Activated B cell treated with CpG ODN at 0.5 μM for 24 hours (primary cell): ENCODE data around the gene MIB2. TPM values are rescaled to one million over a fixed set of nuclear protein-coding genes. Genes with fewer than 3 reads are reported as not detected.
"Not testable (repeated sequence)": the region's sequence is repeated elsewhere in the genome, so short reads cannot be mapped to it uniquely, and the experiment has no call there.

Experiments
- ATAC-seq: fragments of 200-7000 bp; cut with Tn5 transposase; one replicate; pipeline ENCODE4 v1.10.0; 2021; ENCODE audit warnings: low read depth, mild to moderate bottlenecking, moderate library complexity
- CTCF ChIA-PET: fragments of 350-600 bp; sonication (Branson Sonifier 250); formaldehyde crosslinking; loops from one replicate; lab custom pipeline; 2021; ENCODE audit warnings: antibody characterized with exemption; lab: Charles Lee
- POLR2A ChIA-PET: fragments of 350-600 bp; sonication (Branson Sonifier 250); formaldehyde crosslinking; loops from one replicate; lab custom pipeline; 2021; ENCODE audit warnings: antibody characterized with exemption; lab: Charles Lee
- DNase-seq: peaks from one replicate; pipeline ENCODE4 v3.0.0; 2022
- H3K27ac Mint-ChIP-seq: one replicate; pipeline ENCODE4 v1.8.0; 2020; ENCODE audit warnings: mixed read lengths
- H3K27me3 Mint-ChIP-seq: one replicate; pipeline ENCODE4 v1.8.0; 2021; ENCODE audit warnings: mixed read lengths
- H3K36me3 Mint-ChIP-seq: one replicate; pipeline ENCODE4 v1.8.0; 2021; ENCODE audit warnings: low read depth, mixed read lengths
- H3K4me1 Mint-ChIP-seq: one replicate; pipeline ENCODE4 v1.8.0; 2021; ENCODE audit warnings: mixed read lengths
- H3K4me3 Mint-ChIP-seq: one replicate; pipeline ENCODE4 v1.8.0; 2020; ENCODE audit warnings: mild to moderate bottlenecking, mixed read lengths
- H3K9me3 Mint-ChIP-seq: one replicate; pipeline ENCODE4 v1.8.0; 2020; ENCODE audit warnings: mixed read lengths
- CTCF ChIP-seq: fragments of 200-600 bp; IDR thresholded peaks from one replicate; pipeline ENCODE4 v1.8.0; 2022; ENCODE audit warnings: antibody characterized with exemption, mild to moderate bottlenecking
- intact Hi-C: fragments of 100-400 bp; cut with micrococcal nuclease; formaldehyde crosslinking; loops from one replicate; pipeline ENCODE4 v1.15.1; 2024
- total RNA-seq: library from RNA; stranded (reverse); gene quantifications from 2 replicates; pipeline ENCODE4 v1.2.3, GENCODE V29; 2022

The MIB2 gene
- total RNA-seq, 1 donor from 2014 or later, result 36.4 TPM

- Mint-ChIP-seq H3K4me1 (peaks cover 6% of the 10 kb centered on the region), H3K36me3 (no peaks in the 10 kb centered on the region), H3K4me3 (peak overlapping the region; percentile 82), H3K27me3 (peaks cover 4% of the 10 kb centered on the region), H3K27ac (peak overlapping the region; percentile 82), H3K9me3 (no peaks in the 10 kb centered on the region)
- intact Hi-C loops, result loop anchor here (2.0 to 5.0 kb wide), 3 partner anchors 16 to 277 kb away; partner anchors contain the start of genes MIB2 and SSU72
- ChIA-PET POLR2A (interaction anchor here (0.5 to 4.1 kb wide), 12 partner anchors 10 to 918 kb away, joined by 3 to 35 read pairs (median 5); partner anchors contain the start of gene MIB2), CTCF (no interaction called here)
- DNase-seq (peak; percentile 90), ATAC-seq (peak; percentile 80)
- TF ChIP-seq CTCF, result no peak
These were observed 15.1 kb downstream of the MIB2 start for GRCh38 chr1:1630191-1630964.

GRCh38 chr1:1630965-1631781 lies 15.9 kb downstream of the MIB2 start:
- DNase-seq, result no peak
- TF ChIP-seq CTCF, result no peak
- H3K36me3 Mint-ChIP-seq, result peaks cover under 1% of the 10 kb centered on the region

GRCh38 chr1:1631782-1632420 lies 16.6 kb downstream of the MIB2 start, which contains the start of gene MMP23B:
TSS of gene MMP23B (plus strand) at chr1:1632173. CDS start at chr1:1632219, 46 bp downstream.
- no peak within 1 kb of the TSS for H3K4me3 Mint-ChIP-seq
- H3K9me3 Mint-ChIP-seq, result no peaks in the 10 kb centered on the region
- ATAC-seq, result no peak
- no peak within 1 kb of the TSS for H3K27ac Mint-ChIP-seq
- H3K4me1 Mint-ChIP-seq, result peaks cover 6% of the 10 kb centered on the region
- ChIA-PET POLR2A (interaction anchor here (0.6 to 4.1 kb wide), 3 partner anchors 16 to 277 kb away, joined by 8 to 35 read pairs (median 8); partner anchors contain the start of gene MIB2), CTCF (no interaction called here)
- peaks cover 4% of the 10 kb centered on the region for H3K27me3 Mint-ChIP-seq
- no peak for TF ChIP-seq CTCF
- no peak for DNase-seq
- peaks cover 8% of the 10 kb centered on the region for H3K36me3 Mint-ChIP-seq
- intact Hi-C loops, result loop anchor here (2.0 to 5.0 kb wide), 3 partner anchors 17 to 275 kb away; partner anchors contain the start of genes MIB2 and SSU72

More at GRCh38 chr1:1630965-1631781, 15.9 kb downstream of the MIB2 start:
- ChIA-PET CTCF (no interaction called here), POLR2A (interaction anchor here (0.6 to 4.1 kb wide), 7 partner anchors 15 to 917 kb away, joined by 3 to 35 read pairs (median 6); partner anchors contain the start of gene MIB2)
- no peak overlapping the region for H3K4me3 Mint-ChIP-seq
- H3K27ac Mint-ChIP-seq, result no peak overlapping the region
- peaks cover 6% of the 10 kb centered on the region for H3K4me1 Mint-ChIP-seq
- no peak for ATAC-seq
- peaks cover 4% of the 10 kb centered on the region for H3K27me3 Mint-ChIP-seq
- intact Hi-C loops, result loop anchor here (2.0 to 5.0 kb wide), 3 partner anchors 16 to 276 kb away; partner anchors contain the start of genes MIB2 and SSU72
- H3K9me3 Mint-ChIP-seq, result no peaks in the 10 kb centered on the region

GRCh38 chr1:1633409-1633808 lies 18.1 kb downstream of the MIB2 start:
- CTCF ChIA-PET, H3K27ac Mint-ChIP-seq: not testable (repeated sequence)
- intact Hi-C loops, result loop anchor here (5.0 kb wide), 1 partner anchor 274 kb away; no protein-coding TSS in a partner anchor

GRCh38 chr1:1634613-1635012 lies 19.3 kb downstream of the MIB2 start:
- DNase-seq, ATAC-seq, POLR2A ChIA-PET, H3K9me3 Mint-ChIP-seq, H3K4me3 Mint-ChIP-seq, H3K4me1 Mint-ChIP-seq, H3K27me3 Mint-ChIP-seq, H3K27ac Mint-ChIP-seq, CTCF ChIA-PET: not testable (repeated sequence)
- intact Hi-C loops, result loop anchor here (5.0 kb wide), 1 partner anchor 273 kb away; no protein-coding TSS in a partner anchor
- peaks cover 19% of the 10 kb centered on the region for H3K36me3 Mint-ChIP-seq

More at GRCh38 chr1:1633409-1633808, 18.1 kb downstream of the MIB2 start:
- H3K9me3 Mint-ChIP-seq, POLR2A ChIA-PET, H3K4me3 Mint-ChIP-seq, H3K4me1 Mint-ChIP-seq, ATAC-seq, DNase-seq, H3K27me3 Mint-ChIP-seq: not testable (repeated sequence)
- H3K36me3 Mint-ChIP-seq, result peaks cover 15% of the 10 kb centered on the region

GRCh38 chr1:1636621-1637478 lies 21.6 kb downstream of the MIB2 start:
- H3K9me3 Mint-ChIP-seq, H3K4me3 Mint-ChIP-seq, H3K27me3 Mint-ChIP-seq, ATAC-seq, H3K4me1 Mint-ChIP-seq, DNase-seq, CTCF ChIA-PET, POLR2A ChIA-PET, H3K27ac Mint-ChIP-seq, intact Hi-C loops: not testable (repeated sequence)
- H3K36me3 Mint-ChIP-seq, result peaks cover 23% of the 10 kb centered on the region

- H3K36me3 Mint-ChIP-seq, result peaks cover 23% of the 10 kb centered on the region
- H3K4me1 Mint-ChIP-seq, H3K27me3 Mint-ChIP-seq, H3K27ac Mint-ChIP-seq, H3K4me3 Mint-ChIP-seq, DNase-seq, H3K9me3 Mint-ChIP-seq, POLR2A ChIA-PET, intact Hi-C loops, ATAC-seq, CTCF ChIA-PET: not testable (repeated sequence)
These were observed 22.2 kb downstream of the MIB2 start for GRCh38 chr1:1637479-1637875.
